GM23338 (cell line): ENCODE data around the gene HRH3. TPM values are rescaled to one million over a fixed set of nuclear protein-coding genes. Genes with fewer than 3 reads are reported as not detected.

ENCODE experiments used
- ATAC-seq: fragments of 200-7000 bp; cut with Tn5 transposase; 3 replicates; pipeline ENCODE4 v1.9.1; 2020
- DNase-seq: peaks from one replicate; pipeline ENCODE4 v3.0.0-alpha.2; 2015; ENCODE audit warnings: low spot score
- H2AFZ ChIP-seq: fragments of 200-600 bp; sonication (generic); 2 replicates; pipeline ENCODE4 v1.8.0; 2016; ENCODE audit warnings: antibody characterized with exemption, mild to moderate bottlenecking, moderate library complexity
- H3F3A ChIP-seq: fragments of 200-600 bp; sonication (generic); replicated peaks from 2 replicates; pipeline ENCODE4 v1.8.0; 2017; ENCODE audit warnings: antibody characterized with exemption, mixed run types, low read depth
- H3K27ac ChIP-seq: fragments of 200-600 bp; sonication (generic); 2 replicates; pipeline ENCODE4 v1.6.1; 2016; ENCODE audit warnings: low read depth
- H3K27me3 ChIP-seq: fragments of 200-600 bp; sonication (generic); 2 replicates; pipeline ENCODE4 v1.8.0; 2016; ENCODE audit warnings: mild to moderate bottlenecking, mixed run types, moderate library complexity; ENCODE audit not compliant: insufficient read depth
- H3K36me3 ChIP-seq: fragments of 200-600 bp; sonication (generic); 2 replicates; pipeline ENCODE4 v1.8.0; 2016; ENCODE audit warnings: mild to moderate bottlenecking; ENCODE audit not compliant: insufficient read depth
- H3K4me1 ChIP-seq: fragments of 200-600 bp; sonication (generic); 2 replicates; pipeline ENCODE4 v1.8.0; 2016; ENCODE audit warnings: mild to moderate bottlenecking, moderate library complexity; ENCODE audit not compliant: insufficient read depth
- H3K4me2 ChIP-seq: fragments of 200-600 bp; sonication (generic); 2 replicates; pipeline ENCODE4 v1.7.1; 2017; ENCODE audit warnings: mixed run types
- H3K4me3 ChIP-seq: fragments of 200-600 bp; sonication (generic); 2 replicates; pipeline ENCODE4 v1.6.1; 2016; ENCODE audit warnings: mixed run types
- H3K79me2 ChIP-seq: fragments of 200-600 bp; sonication (generic); replicated peaks from 2 replicates; pipeline ENCODE4 v1.8.0; 2017; ENCODE audit warnings: mild to moderate bottlenecking; ENCODE audit not compliant: insufficient read depth
- H3K9me2 ChIP-seq: fragments of 200-600 bp; sonication (generic); 2 replicates; pipeline ENCODE4 v1.8.0; 2017; ENCODE audit not compliant: insufficient read depth
- H4K20me1 ChIP-seq: fragments of 200-600 bp; sonication (generic); replicated peaks from 2 replicates; pipeline ENCODE4 v1.8.0; 2017; ENCODE audit warnings: mild to moderate bottlenecking; ENCODE audit not compliant: insufficient read depth
- H3K27ac Mint-ChIP-seq: 2 replicates; pipeline ENCODE4 v1.8.0; 2020; ENCODE audit warnings: inconsistent platforms, mild to moderate bottlenecking, moderate library complexity, mixed read lengths
- H3K27me3 Mint-ChIP-seq: 3 replicates; pipeline ENCODE4 v1.8.0; 2022; ENCODE audit warnings: low read depth, mild to moderate bottlenecking, moderate library complexity, mixed read lengths, inconsistent platforms; ENCODE audit not compliant: insufficient read depth, poor library complexity
- H3K36me3 Mint-ChIP-seq: 3 replicates; pipeline ENCODE4 v1.8.0; 2021; ENCODE audit warnings: low read depth, mild to moderate bottlenecking, inconsistent platforms, moderate library complexity, mixed read lengths
- H3K4me1 Mint-ChIP-seq: 3 replicates; pipeline ENCODE4 v1.8.0; 2020; ENCODE audit warnings: mild to moderate bottlenecking, inconsistent platforms, mixed read lengths
- H3K4me3 Mint-ChIP-seq: 3 replicates; pipeline ENCODE4 v1.8.0; 2021; ENCODE audit warnings: moderate library complexity, mild to moderate bottlenecking, inconsistent platforms, mixed read lengths
- H3K9me3 Mint-ChIP-seq: 3 replicates; pipeline ENCODE4 v1.8.0; 2020; ENCODE audit warnings: moderate library complexity, mild to moderate bottlenecking, inconsistent platforms, mixed read lengths
- ETS1 ChIP-seq: IDR thresholded peaks from 2 replicates; pipeline ENCODE4 v1.6.1; 2016; ENCODE audit warnings: antibody characterized with exemption
- EZH2 ChIP-seq: fragments of 200-600 bp; sonication (generic); IDR thresholded peaks from one replicate; pipeline ENCODE4 v1.8.0; 2017; ENCODE audit warnings: antibody characterized with exemption, mild to moderate bottlenecking, low read depth; ENCODE audit not compliant: unreplicated experiment
- EZH2phosphoT487 ChIP-seq: fragments of 200-600 bp; sonication (generic); IDR thresholded peaks from one replicate; pipeline ENCODE4 v1.8.1; 2018; ENCODE audit warnings: antibody characterized with exemption; ENCODE audit not compliant: unreplicated experiment
- POLR2AphosphoS5 ChIP-seq: IDR thresholded peaks from 2 replicates; pipeline ENCODE4 v1.6.1; 2016; ENCODE audit warnings: antibody characterized with exemption, low read depth
- ZNF331 ChIP-seq: fragments of 250-450 bp; sonication (Bioruptor Pico); IDR thresholded peaks from 2 replicates; pipeline ENCODE4 v1.5.0; 2020; ENCODE audit warnings: low read depth, mild to moderate bottlenecking, moderate library complexity
- polyA plus RNA-seq: library from polyadenylated mRNA; unstranded; fragments of >200 nt; fragmentation: Nextera tagmentation; extraction: Ambion mirVana; gene quantifications from 2 replicates; pipeline ENCODE4 v1.2.1, GENCODE V29; 2016
- total RNA-seq: library from RNA; depleted of rRNA; stranded (reverse); fragments of >200 nt; shearing (Covaris generic); gene quantifications from 2 replicates; pipeline ENCODE4 v1.2.3, GENCODE V29; 2014

The HRH3 gene
- total and polyA plus RNA-seq, 2 experiments from 2014 or later: 1.5 to 5.2 TPM

GRCh38 chr20:62266340-62266739 is 46.3 kb upstream of the HRH3 start:
- no peak overlapping the region for H3K4me3 Mint-ChIP-seq
- Histone ChIP-seq H3K27me3 (no peaks in the 10 kb centered on the region), H2AFZ (no peak overlapping the region), H4K20me1 (no peaks in the 10 kb centered on the region; the same call in 1 of the 2 replicates), H3K4me1 (no peaks in the 10 kb centered on the region), H3K79me2 (no peaks in the 10 kb centered on the region), H3K27ac (no peak overlapping the region), H3K4me3 (no peak overlapping the region), H3K4me2 (no peak overlapping the region), H3K36me3 (peaks cover 16% of the 10 kb centered on the region), H3F3A (no peaks in the 10 kb centered on the region), H3K9me2 (no peaks in the 10 kb centered on the region)
- peaks cover 2% of the 10 kb centered on the region for H3K27me3 Mint-ChIP-seq
- peaks cover 52% of the 10 kb centered on the region for H3K36me3 Mint-ChIP-seq
- peaks cover 3% of the 10 kb centered on the region; the same call in 2 of the 3 replicates for H3K4me1 Mint-ChIP-seq
- H3K9me3 Mint-ChIP-seq: peaks cover 13% of the 10 kb centered on the region; the same call in 2 of the 3 replicates
- no peak for TF ChIP-seq POLR2AphosphoS5
- no peak overlapping the region for H3K27ac Mint-ChIP-seq
- ATAC-seq (no peak), DNase-seq (no peak)

GRCh38 chr20:62265365-62265764 is 45.3 kb upstream of the HRH3 start:
- TF ChIP-seq ETS1: no peak
- no peak for TF ChIP-seq POLR2AphosphoS5
- TF ChIP-seq EZH2: no peak
- TF ChIP-seq ZNF331 (CRISPR knock-in tag): no peak
- TF ChIP-seq EZH2phosphoT487: no peak
- Histone ChIP-seq H3K4me1 (no peaks in the 10 kb centered on the region), H3K9me2 (no peaks in the 10 kb centered on the region), H2AFZ (no peak overlapping the region), H3K27ac (no peak overlapping the region), H3K27me3 (no peaks in the 10 kb centered on the region), H4K20me1 (no peaks in the 10 kb centered on the region; the same call in 1 of the 2 replicates), H3K79me2 (no peaks in the 10 kb centered on the region; the same call in 1 of the 2 replicates), H3K36me3 (peaks cover 16% of the 10 kb centered on the region), H3K4me2 (no peak overlapping the region), H3K4me3 (no peak overlapping the region), H3F3A (no peaks in the 10 kb centered on the region)
- DNase-seq (no peak), ATAC-seq (no peak)
- H3K4me3 Mint-ChIP-seq: no peak overlapping the region
- peaks cover 3% of the 10 kb centered on the region; the same call in 2 of the 3 replicates for H3K4me1 Mint-ChIP-seq
- H3K9me3 Mint-ChIP-seq: peaks cover 13% of the 10 kb centered on the region; the same call in 2 of the 3 replicates
- peaks cover 2% of the 10 kb centered on the region for H3K27me3 Mint-ChIP-seq
- H3K27ac Mint-ChIP-seq: no peak overlapping the region
- peaks cover 57% of the 10 kb centered on the region for H3K36me3 Mint-ChIP-seq

GRCh38 chr20:62263396-62263795 is 43.3 kb upstream of the HRH3 start:
- no peak for DNase-seq
- no peaks in the 10 kb centered on the region for H3F3A ChIP-seq
- Mint-ChIP-seq H3K4me3 (no peak overlapping the region), H3K36me3 (peaks cover 59% of the 10 kb centered on the region), H3K9me3 (peaks cover 13% of the 10 kb centered on the region; the same call in 2 of the 3 replicates), H3K27ac (no peak overlapping the region), H3K4me1 (no peaks in the 10 kb centered on the region; the same call in 2 of the 3 replicates), H3K27me3 (peaks cover 2% of the 10 kb centered on the region)
- ATAC-seq: no peak
- no peaks in the 10 kb centered on the region; the same call in 1 of the 2 replicates for H4K20me1 ChIP-seq
- H2AFZ ChIP-seq: no peak overlapping the region
- H3K9me2 ChIP-seq: no peaks in the 10 kb centered on the region
- no peak overlapping the region for H3K27ac ChIP-seq
- no peaks in the 10 kb centered on the region for H3K4me1 ChIP-seq
- no peak overlapping the region for H3K4me3 ChIP-seq
- H3K79me2 ChIP-seq: peaks cover 1% of the 10 kb centered on the region; the same call in 1 of the 2 replicates
- H3K27me3 ChIP-seq: no peaks in the 10 kb centered on the region
- H3K4me2 ChIP-seq: no peak overlapping the region
- peaks cover 16% of the 10 kb centered on the region for H3K36me3 ChIP-seq
- TF ChIP-seq EZH2phosphoT487: no peak
